CD1c-positive myeloid dendritic cell (primary cell): ENCODE measurements around the gene CLTB.
A peak's percentile ranks its signal among the peaks of the same experiment; 100 is the strongest.

Source experiments
- DNase-seq: peaks from one replicate; pipeline ENCODE4 v3.0.0-alpha.2; 2016; ENCODE audit errors: extremely low spot score

CLTB gene

DNA sequence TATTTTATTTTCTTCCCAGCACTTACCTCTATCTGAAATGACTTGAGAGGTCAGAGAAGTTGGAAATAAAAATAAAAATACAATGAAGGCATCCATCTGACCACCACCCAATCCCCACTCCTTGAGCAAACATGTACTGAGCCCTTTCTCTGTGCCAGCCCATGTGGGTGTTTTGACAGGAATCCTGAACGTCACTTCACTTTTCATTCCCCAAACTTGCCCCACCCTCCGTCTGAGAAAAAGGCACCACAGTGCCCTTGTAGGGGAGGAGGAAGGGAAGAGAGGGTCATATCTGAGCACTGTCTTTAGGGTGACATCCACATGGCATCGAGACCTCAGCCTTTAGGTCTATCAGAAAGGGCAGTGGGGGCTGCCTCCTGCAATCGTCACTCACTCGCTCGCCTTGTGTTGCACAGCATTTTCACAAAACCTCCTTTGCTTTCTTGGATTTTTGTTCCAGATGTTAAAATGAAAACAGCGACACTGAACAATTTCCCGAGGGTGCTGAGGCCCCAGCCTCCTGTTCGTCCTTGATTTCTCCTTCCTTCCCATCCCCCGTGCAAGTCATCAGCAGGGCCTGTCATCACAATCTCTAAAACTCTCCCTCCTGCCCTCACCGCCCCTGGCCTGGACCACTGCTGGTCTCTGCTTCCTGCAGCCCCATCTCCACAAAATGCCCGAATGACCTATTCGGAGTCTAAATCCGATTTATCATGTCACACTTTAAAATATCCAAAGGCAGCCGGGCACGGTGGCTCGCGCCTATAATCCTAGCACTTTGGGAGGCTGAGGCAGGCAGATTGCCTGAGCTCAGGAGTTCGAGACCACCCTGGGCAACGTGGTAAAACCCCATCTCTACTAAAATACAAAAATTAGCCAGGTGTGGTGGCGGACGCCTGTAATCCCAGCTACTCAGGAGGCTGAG, 14.8 kb downstream of the CLTB start:
- no peak for DNase-seq

DNA sequence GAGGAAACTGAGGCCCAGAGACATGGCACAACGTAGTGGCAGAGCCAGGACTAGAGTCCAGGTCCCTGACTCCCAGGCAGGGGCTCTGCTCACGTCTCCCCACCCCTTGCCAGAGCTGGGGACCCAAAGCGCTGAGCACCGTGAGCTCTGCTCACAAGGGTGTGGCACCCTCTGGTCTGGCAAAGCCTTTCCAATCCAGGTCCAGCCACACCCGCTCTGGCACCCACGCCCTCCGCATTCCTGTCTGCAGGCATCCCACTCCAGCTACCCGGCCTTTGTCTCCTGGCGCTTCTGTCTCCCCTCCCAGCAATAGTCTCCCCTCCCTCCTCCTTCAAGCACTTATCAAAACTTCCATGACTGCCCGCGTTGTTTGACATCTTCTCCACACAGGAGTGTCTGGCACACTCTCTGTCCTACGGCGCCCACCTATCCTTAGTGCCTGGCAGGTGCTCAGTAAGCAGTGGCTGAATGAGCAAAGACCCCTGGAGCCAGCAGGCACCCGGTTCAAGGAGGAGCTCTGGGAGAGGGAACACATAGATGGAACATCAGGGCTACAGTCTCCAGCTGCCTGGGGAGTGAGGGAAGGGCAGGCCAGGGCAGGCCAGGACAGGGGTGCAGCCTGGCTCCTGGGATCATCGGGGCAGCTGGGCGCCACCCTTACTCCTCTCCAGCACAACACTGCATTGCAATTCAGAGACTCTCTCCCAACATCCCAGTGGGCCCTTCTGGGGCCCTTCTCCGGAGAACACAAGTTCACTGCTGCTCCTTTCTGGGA, 15.8 kb downstream of the CLTB start:
- no peak for DNase-seq

DNA sequence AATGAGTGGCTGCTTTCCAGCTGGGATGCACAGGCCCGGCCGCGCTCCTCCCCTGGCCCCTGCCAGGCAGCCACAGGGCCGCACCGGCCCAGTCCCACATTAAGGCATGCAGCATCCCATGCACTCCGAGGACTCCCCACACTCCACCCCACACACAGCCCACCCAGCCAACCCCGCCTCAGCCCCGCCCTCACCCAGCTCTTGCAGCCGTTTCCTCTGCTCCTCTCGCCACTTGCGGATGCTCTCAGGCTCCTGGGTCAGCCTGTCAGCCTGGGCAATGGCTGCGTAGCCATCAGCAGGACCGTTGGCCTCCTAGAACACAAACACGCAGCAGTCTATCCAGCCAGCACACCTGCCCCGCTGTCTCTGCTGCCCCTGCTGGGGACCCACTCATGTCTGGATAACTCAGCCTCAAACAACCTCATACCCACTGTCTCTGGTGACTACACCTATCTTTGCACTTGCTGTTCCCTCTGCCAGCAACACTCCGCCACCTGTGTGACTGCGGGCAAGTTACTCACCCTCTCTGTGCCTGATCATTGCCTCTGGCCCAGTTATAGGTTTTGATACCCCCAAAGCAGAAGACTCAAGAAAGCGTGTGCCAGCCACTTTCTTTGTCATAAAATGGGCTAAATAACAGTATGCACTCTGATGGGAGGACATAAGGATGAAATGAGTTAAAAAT, 18.5 kb downstream of the CLTB start:
- DNase-seq = no peak

DNA sequence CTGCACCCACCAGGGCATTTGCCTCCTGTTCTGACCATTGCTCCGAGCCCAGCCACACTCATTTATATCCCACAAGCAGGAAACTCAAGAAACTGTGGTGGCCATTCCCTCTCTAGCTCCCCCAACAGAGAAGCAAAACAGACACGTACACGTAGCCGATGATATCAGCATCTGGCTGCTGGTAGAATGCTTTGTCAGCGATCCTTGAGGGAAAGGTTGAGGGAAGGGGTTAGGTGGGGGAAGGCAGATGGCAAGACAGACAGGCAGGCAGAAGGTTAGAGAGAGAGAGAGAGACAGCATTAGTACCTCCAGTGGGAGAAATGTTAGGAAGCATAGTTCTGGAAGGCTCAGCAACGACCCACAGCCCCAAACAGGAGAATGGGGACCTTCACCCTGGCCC, 20.0 kb downstream of the CLTB start:
- DNase-seq = no peak

DNA sequence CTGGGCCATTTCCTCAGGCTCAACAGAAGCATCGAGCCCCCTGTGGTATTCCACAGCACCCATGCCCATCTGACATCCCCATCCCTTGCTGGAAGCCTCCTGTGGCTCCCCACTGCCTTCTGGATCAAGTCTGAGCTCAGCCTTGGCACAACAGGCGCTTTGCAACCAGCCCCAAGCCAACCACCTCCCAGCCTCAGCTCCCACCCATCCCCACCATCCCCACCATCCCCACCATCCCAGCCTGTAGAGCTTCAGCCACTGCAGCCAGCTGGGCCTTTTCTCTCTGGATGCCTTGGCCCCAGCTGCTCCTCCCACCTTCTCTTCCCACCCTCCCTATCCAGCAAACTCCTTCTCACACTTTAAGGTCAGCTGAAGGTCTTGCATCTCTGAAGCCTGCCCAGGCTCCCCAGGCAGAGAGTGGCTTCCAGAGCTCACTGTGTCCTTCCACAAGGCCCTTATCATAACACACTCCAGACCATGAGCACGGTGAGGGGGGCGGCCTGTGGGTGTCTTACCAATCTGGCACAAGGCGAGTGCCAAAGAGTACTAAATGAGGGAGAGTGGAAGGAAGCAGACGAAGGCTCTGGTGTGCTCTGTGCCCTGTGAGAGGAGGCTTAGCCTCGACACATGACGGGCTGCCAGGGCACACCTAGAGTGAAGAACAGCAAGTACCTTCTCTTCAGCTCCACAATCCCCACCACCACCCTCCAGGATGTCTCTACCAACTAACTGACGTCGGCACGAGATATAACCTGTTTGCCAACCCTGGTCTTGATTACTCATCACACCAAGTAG, 21.3 kb downstream of the CLTB start:
- DNase-seq = no peak

DNA sequence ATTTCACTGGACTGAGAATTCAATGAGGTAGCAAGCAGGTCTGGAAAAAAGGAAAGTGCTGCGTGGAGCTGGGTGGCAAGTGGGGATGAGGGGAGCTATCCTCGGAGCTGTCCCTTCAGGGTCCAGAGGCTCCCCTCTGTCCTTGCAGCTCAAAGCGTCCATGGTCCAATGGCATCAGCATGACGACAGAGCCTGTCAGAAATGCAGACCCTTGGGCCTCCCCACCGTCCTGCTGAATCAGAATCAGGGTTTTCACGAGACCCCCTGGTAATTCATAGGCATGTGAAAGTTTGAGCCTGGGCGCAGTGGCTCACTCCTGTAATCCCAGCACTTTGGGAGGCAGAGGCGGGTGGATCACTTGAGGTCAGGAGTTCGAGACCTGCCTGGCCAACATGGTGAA, 22.2 kb downstream of the CLTB start:
- DNase-seq = no peak

DNA sequence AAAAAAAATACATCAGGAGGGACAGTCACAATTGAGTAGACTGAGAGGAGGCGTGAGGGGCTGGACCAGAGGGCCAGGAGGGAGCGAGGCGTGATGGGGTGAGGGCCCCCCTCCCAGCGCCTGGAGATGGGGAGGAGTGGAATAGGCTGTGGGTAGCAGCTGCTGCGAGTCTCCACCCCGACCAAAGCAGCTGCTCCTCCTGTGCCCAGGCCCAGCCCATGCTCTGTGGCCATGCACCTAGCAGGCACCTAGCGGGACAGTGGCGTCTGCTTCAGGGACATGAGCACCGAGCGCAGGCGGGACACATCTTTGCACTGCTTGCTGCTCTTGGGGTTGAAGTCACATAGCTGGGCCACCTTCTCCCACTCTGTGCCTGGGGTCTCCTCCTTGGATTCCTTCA, 23.8 kb downstream of the CLTB start:
- DNase-seq = no peak

DNA sequence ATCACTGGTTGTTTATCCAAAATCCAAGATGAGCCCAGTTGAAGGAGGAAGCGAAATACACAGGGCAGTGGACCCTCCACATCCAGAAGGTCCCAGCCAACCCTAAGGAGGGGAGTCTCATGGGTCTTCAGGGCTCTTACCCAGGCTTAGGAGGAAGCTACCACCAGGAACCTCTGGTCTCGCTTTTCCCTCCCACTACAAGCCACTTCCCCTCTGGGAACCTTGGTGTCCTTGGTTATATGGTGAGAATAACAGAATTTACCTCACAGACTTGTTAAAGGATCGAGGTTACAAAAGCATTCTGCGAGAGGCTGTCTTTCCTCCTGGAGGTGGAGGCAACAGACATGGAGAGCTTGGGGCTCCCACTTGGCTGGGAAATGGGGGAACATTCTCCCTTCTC, 24.3 kb downstream of the CLTB start:
- peak; percentile 83 for DNase-seq

DNA sequence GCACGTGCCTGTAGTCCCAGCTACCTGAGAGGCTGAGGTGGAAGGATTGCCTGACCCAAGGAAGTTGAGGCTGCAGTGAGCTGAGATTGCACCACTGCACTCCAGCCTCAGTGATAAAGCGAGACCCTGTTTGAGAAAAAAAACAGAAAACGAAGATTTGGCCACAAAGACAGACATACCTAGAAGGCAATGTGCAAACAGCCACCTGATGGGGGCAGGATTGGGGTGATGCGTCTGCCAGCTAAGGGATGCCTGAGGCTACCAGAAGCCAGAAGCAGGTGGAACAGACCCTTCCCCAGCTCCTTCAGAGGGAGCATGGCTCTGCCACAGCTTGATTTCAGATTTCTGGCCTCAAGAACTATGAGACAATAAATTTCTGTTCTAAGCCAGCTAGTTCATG, 24.9 kb downstream of the CLTB start:
- DNase-seq = no peak

DNA sequence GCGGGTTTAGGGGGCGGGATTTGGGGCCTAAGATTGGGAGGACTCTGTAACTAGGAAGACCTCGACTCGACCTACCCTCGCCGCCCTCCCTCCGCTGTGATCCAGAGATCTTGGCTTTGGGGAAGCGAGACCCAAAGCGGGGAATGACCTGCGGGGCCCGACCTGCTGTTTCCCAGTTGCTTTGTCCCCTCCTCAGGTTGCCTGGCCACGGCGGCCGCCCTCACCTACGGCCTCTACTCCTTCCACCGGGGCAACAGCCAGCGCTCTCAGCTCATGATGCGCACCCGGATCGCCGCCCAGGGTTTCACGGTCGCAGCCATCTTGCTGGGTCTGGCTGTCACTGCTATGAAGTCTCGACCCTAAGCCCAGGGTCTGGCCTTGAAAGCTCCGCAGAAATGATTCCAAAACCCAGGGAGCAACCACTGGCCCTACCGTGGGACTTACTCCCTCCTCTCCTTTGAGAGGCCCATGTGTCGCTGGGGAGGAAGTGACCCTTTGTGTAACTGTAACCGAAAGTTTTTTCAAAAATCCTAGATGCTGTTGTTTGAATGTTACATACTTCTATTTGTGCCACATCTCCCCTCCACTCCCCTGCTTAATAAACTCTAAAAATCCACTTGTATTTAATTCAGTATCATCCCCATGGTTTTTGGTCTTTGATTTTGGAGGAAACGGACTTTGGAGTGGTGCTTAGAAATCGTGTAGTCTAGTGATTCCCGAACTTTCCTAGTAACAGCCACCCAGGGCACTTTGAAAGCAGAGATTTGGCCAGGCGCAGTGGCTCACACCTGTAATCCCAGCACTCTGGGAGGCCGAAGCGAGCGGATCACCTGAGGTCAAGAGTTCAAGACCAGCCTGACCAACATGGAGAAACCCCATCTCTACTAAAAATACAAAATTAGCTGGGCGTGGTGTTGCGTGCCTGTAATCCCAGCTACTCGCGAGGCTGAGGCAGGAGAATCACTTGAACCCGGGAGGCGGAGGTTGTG, 26.9 kb downstream of the CLTB start:
- peak; percentile 48 for DNase-seq

DNA sequence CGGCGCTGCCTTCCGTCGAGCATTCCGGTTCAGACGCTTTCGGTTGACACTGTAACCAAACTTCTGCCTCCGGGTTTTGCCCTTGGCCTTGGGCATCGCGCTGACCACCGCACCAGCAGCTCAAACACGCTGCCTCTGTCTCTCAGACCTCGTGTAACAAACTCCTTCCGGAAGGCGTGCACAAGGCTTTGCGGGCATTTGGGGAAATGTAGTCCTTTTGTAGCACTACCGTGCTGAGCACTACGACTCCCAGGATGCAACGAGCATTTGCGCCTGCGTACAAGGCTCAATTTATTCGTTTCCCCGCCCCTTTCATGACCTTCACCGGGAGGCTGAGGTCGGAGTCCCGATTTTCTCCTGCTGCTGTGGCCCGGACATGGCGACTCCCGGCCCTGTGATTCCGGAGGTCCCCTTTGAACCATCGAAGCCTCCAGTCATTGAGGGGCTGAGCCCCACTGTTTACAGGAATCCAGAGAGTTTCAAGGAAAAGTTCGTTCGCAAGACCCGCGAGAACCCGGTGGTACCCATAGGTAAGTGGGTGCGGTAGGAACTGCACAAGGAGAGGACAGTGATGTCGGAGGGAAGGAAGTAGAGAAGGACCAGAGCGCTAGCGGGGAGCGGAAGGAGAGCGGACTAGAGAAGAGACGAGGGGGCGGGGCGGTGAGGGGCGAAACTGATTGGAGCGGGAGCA, 27.8 kb downstream of the CLTB start, which contains the start of the genes HIGD2A and NOP16:
HIGD2A (plus strand) TSS at position 308 of the 691 bp plus-strand sequence; CDS start at position 377, 69 bp downstream.
NOP16 (minus strand) TSS at position 155 of the 691 bp plus-strand sequence; CDS start at position 96, 59 bp downstream.
- DNase-seq = peak; percentile 100

DNA sequence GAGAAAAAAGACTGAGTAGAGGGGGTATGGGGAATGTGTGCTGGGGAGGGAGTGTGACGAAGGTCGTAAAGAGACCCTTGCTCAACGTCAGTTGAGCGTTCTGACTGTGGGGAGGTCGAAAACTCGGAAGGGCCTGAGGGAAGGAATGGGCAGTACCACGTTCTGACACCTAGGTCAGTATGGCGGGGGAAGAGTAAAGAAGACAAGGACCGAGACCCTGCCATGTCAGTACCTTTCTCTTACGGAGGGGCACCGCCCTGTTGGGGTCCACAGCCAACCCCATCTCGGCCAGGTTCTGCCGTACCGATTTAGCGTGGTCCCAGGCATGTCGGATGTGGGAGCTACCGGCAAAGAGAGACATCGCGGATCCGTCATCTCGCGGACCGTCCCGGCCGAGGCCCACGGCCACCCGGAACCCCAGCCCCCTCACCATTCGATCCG, 28.3 kb downstream of the CLTB start:
- peak; percentile 7 for DNase-seq

DNA sequence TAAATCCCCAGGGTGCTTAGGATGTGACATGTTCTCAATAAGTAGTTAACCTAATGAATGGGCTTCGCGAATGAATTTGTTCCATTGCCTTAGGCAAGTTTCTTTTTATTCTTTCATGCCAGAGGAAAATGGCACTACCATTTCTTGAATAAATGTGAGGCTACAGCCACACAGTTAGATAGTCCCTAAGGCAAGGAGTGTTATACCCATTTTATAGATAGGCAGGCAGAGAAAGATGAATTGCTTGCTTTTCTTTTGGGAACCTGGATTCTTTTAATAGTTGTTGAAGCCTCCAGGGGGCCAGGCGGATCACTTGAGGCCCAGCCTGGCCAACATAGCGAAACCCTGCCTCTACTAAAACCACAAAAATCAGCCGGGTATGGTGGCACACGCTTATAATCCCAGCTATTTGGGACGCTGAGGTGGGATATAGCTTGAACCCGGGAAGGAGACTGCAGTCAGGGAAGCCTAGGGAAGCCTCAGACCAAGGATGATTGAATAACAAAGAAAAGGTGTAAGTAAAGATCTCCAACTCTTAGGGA, 28.9 kb downstream of the CLTB start:
- no peak for DNase-seq

DNA sequence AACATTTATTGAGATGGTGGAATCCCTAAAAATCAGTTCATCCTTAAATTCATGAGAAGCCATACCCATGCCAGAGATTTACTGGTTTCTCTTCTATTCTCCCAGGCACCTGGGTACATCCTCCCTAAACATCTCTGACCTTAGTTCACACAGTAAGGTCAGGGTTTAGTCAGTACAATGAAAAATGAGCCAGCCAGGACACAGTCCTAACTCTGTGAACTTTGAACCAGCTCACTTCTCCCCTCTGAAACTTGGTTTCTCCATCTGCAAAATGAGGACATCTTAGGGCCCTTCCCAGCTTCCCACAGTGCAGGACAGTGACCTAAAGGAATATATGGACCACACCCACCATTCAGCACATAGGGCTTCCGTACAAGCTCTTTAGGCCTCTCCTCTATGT, 29.8 kb downstream of the CLTB start:
- no peak for DNase-seq

DNA sequence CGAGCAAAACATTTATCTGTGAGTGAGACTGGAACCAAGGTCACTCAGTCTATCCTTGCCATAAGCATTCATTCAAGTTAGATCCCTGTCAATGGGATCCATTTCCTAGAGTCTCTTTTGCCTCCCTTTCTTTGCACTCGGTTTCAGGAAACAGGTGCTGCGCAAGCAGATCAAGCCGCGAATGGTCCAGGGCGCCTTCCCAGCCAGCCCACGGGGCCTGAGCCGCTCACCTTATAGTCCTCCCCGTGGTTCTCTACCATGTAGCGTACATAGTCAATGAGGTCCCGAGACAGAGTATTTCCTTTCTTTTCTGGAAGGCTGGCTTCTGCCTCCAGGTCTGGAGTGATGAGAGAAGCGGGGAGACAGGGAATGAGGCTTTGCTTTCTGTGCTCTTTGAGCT, 31.3 kb downstream of the CLTB start:
- DNase-seq = no peak

DNA sequence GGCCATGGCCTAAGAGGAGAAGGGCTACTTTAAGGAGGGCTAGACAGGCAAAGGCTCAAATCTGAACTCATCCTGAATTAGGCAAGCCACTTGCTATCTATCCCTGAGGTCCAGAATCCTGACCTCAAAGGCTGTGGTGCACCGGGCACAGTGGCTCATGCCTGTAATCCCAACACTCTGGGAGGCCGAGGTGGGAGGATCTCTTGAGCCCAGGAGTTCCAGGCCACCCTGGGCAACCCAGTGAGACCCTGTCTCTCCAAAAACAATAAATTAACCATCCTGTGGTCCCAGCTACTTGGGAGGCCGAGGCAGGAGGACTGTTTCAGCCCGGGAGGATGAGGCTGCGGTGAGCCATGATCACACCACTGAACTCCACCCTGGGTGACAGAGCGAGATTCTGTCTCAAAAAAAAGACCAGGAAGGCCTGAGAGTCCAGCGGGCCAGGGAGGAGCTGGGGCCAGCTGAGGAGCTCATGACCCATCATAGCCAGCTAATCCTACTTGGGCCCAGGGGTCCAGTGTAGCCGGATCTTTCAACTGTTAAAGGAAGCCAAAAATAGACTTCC, 31.9 kb downstream of the CLTB start:
- no peak for DNase-seq

DNA sequence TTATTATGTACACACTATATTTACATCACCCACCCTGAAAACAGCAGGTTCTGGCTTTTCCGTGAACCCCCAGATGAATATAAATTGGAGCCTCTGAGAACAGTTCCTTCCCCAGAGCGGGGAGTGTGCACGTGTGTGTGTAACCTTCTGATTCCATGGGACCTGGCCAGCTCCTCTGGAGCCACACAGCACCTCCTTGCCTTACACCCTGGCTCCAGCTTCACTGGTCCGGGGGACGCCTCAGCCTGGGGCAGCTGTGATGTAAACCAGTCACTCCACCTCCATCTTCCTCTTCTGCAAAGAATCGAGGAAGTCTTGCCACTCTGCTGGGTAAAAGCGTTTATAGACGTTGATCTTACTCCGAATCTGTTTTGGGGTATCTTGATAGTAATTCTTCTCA, 32.4 kb downstream of the CLTB start:
- DNase-seq = no peak

DNA sequence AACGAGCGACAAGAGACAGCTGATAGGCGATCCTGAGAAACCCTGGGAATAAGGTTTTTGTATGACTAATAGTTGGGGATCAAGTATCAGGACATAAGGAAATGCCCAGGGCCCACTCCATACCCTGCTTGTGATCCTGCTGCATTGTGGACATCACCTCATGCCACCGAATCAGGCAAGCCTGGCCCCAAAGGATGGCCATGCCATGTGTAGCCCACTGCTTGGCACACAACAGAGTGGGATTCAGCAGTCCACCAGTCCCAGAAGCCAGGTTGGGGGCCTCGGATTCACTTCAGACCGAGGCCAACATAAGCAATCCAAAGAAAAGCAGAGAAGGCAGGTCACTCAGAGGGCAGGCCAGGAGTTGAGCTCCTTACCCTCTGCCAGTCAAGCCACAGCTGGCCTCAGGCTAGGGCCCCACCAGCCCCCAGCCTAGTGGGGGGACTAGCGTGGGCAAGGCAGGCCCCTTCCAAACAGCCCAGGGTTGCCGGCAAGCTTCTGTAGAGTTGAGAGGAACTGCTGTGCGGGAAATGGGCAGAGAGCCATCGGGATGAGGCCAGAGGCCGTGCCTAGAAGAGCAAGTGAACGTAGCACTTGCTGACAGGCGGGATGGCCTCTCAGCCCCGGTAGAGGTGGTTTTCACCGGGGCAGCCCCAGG, 33.0 kb downstream of the CLTB start:
- DNase-seq = no peak
